Heart right ventricle (tissue), 16 donors: ENCODE data around the gene VPS35. TPM values are rescaled to one million over a fixed set of nuclear protein-coding genes. Genes with fewer than 3 reads are reported as not detected.

Experiments used
- ATAC-seq, 8 donors: fragments of 200-7000 bp; cut with Tn5 transposase; one replicate each; pipeline ENCODE4 v1.9.1; 2020; ENCODE audit warnings: mild to moderate bottlenecking in 8 of 8, moderate library complexity in 8 of 8, moderate number of reproducible peaks in 1 of 8
- DNase-seq, 2 donors: peaks; one replicate each; pipeline ENCODE4 v3.0.0-alpha.2; 2020
- H3K27ac ChIP-seq, 10 donors: fragments of 200-600 bp; sonication (generic) in 2 of 10; one replicate each; pipeline versions ENCODE4 v1.5.0 to v1.8.0; 2020 to 2022; ENCODE audit warnings: mild to moderate bottlenecking in 3 of 10
- H3K27me3 ChIP-seq, 7 donors: fragments of 200-600 bp; one replicate each; pipeline ENCODE4 v1.8.0; 2021 to 2022; ENCODE audit warnings: mild to moderate bottlenecking in 2 of 7
- H3K36me3 ChIP-seq, 9 donors: fragments of 200-600 bp; sonication (generic) in 1 of 9; one replicate each; pipeline versions ENCODE4 v1.5.0 to v1.8.0; 2020 to 2022; ENCODE audit warnings: mild to moderate bottlenecking in 2 of 9
- H3K4me1 ChIP-seq, 9 donors: fragments of 200-600 bp; sonication (generic) in 1 of 9; one replicate each; pipeline versions ENCODE4 v1.5.0 to v1.8.0; 2020 to 2022; ENCODE audit warnings: mild to moderate bottlenecking in 4 of 9
- H3K4me3 ChIP-seq, 10 donors: fragments of 200-600 bp; sonication (generic) in 2 of 10; one replicate each; pipeline versions ENCODE4 v1.5.0 to v1.8.0; 2020 to 2022; ENCODE audit warnings: mild to moderate bottlenecking in 7 of 10, moderate library complexity in 2 of 10
- H3K9me3 ChIP-seq, 11 donors: fragments of 200-600 bp in 10 of 11; sonication (generic) in 2 of 11; one replicate each; pipeline versions ENCODE4 v1.5.0 to v1.8.0; 2013 to 2022; ENCODE audit warnings: mild to moderate bottlenecking in 2 of 11, control low read depth in 1 of 11, moderate library complexity in 1 of 11
- WGBS, 2 donors: extraction: QIAGEN DNeasy Blood & Tissue Kit; methylation state at CpG; one replicate each; pipeline ENCODE4 v1.1.7; 2013; ENCODE audit warnings: inconsistent platforms in 1 of 2; 5-methylcytosine and 5-hydroxymethylcytosine counted together
- intact Hi-C, 10 donors: fragments of 100-400 bp; cut with DNase I; formaldehyde crosslinking; loops; one replicate each; pipeline versions ENCODE4 v1.11.1 to v1.14.2; 2022
- polyA plus RNA-seq, 2 donors: library from polyadenylated mRNA; stranded (reverse); fragments of 200-250 nt; gene quantifications; one replicate each; pipeline ENCODE4 v1.2.3, GENCODE V29; 2013
- total RNA-seq, 10 donors: library from RNA; stranded (reverse); fragmentation: NEBNext Ultra II Directional in 3 of 10; extraction: Animal tissue kit (Norgen Biotek cat#: 25700) in 3 of 10; gene quantifications; one replicate each; pipeline versions ENCODE4 v1.2.1 to v1.2.4, GENCODE V29; 2021 to 2023
- TF ChIP-seq, protein P1 (sequence below), 9 donors: fragments of 200-600 bp; sonication (generic) in 2 of 9; IDR thresholded peaks; one replicate each; pipeline versions ENCODE4 v1.5.0 to v1.8.0; 2021 to 2022; ENCODE audit warnings: antibody characterized with exemption in 9 of 9, mild to moderate bottlenecking in 5 of 9, moderate library complexity in 1 of 9
- donor health status: Arrhythmogenic right ventricular cardiomyopathy.
- donor health status: ischemic (EF 13 %, LVEDD 7.1; RV severe dilation, severe dysfunction).
- donor health status: healthy with polysubstance abuse.
- donor health status: DM: no; HTN: yes; CAD: no.
- donor health status: DM: no; HTN: no; CAD: no.
- donor health status: ischemic (EF 25% LVEDD 6.9; RV normal size, moderate dysfunction).
- donor health status: ischemic (EF 25% LVEDD 5.7; RV mildly dilated, moderate dysfunction).
- donor health status: healthy.
- donor health status: DM: yes; HTN: yes; CAD: no.
- donor health status: Ischemic cardiomyopathy.
- donor health status: ischemic (EF 35%, LVEDD 5.7; RV mildly dilated, moderate dysfunction).
- donor health status: nonischemic (EF 11% LVEDD 7.7; RV severe dilation, severe dysfunction).
- donor health status: DM: yes; HTN: yes; CAD: no.
- donor health status: PGD.
- donor health status: ischemic (EF 29% LVEDD 5.4; RV normal size, mild dysfunction).
- donor health status: nonischemic (EF 23%, LVEDD 6.1; RV moderate dilation, normal function).

VPS35 gene
- total and polyA plus RNA-seq, 12 donors = 12.7 to 106 (median 89.6) TPM

DNA sequence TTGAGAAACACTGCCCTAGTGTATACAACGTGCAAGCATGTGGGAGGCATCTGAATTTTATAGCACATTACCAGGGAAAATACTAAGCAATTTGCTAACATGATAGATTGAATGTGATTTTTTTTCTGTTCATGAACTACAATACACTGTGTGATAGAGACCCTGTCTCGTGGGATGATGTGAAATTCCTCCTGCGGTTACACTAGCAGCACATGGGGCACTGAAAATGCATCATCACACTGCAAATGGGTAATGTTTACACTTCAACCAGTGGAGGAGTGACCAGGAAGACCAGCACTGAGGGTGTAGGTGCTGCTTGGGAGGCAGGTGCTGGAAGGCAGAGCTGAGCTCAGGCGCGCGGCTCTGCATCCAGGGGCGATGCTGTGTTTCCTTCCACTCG, 29.2 kb upstream of the VPS35 start:
- H3K27me3 ChIP-seq = no peaks in the 10 kb centered on the region
- DNase-seq (no peak), ATAC-seq (no peak)
- no peaks in the 10 kb centered on the region for H3K9me3 ChIP-seq
- no peak overlapping the region for H3K27ac ChIP-seq
- intact Hi-C loops = no loop called here
- TF ChIP-seq, protein P1, sequence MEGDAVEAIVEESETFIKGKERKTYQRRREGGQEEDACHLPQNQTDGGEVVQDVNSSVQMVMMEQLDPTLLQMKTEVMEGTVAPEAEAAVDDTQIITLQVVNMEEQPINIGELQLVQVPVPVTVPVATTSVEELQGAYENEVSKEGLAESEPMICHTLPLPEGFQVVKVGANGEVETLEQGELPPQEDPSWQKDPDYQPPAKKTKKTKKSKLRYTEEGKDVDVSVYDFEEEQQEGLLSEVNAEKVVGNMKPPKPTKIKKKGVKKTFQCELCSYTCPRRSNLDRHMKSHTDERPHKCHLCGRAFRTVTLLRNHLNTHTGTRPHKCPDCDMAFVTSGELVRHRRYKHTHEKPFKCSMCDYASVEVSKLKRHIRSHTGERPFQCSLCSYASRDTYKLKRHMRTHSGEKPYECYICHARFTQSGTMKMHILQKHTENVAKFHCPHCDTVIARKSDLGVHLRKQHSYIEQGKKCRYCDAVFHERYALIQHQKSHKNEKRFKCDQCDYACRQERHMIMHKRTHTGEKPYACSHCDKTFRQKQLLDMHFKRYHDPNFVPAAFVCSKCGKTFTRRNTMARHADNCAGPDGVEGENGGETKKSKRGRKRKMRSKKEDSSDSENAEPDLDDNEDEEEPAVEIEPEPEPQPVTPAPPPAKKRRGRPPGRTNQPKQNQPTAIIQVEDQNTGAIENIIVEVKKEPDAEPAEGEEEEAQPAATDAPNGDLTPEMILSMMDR (IDR thresholded peaks at IDR 0.05) = no peak
- no peak overlapping the region for H3K4me3 ChIP-seq
- peaks cover 0 to 51% (median 2%) of the 10 kb centered on the region in 9 donors for H3K36me3 ChIP-seq
- H3K4me1 ChIP-seq = peaks cover 7 to 37% (median 19%) of the 10 kb centered on the region in 9 donors
- 80 to 83% methylated on average over 8 of the region's 8 CpGs for WGBS, 2 donors

DNA sequence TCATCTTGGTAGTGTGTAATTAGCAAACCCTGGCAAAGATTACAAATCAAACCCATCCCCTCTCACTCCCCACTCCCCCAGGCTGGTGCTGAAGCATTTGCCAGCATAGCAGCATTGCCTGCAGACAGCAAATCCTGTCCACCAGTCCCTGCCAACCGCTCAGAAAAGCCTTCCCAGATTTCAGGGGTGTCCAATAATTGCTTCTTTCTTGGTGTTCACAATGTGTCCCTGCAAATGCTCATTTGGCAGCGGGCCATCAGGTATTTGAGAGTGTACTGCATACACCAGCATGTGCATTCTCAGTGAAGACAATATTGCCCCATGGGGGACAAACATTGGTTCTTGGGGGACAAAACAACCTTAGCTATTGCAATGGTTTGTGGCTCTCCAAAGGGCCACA, 28.7 kb upstream of the VPS35 start:
- Histone ChIP-seq H3K36me3 (peaks cover 0 to 46% (median 0%) of the 10 kb centered on the region in 9 donors), H3K4me3 (no peak overlapping the region), H3K4me1 (peaks cover 8 to 41% (median 22%) of the 10 kb centered on the region in 9 donors), H3K9me3 (no peaks in the 10 kb centered on the region), H3K27me3 (no peaks in the 10 kb centered on the region), H3K27ac (peak overlapping the region in 2 of 10 donors; percentile 46 to 75)
- WGBS, 2 donors = 73 to 76% methylated on average over 2 of the region's 2 CpGs
- DNase-seq (no peak), ATAC-seq (no peak)
- intact Hi-C loops = no loop called here
- TF ChIP-seq, protein P1 (IDR thresholded peaks at IDR 0.05) = no peak

DNA sequence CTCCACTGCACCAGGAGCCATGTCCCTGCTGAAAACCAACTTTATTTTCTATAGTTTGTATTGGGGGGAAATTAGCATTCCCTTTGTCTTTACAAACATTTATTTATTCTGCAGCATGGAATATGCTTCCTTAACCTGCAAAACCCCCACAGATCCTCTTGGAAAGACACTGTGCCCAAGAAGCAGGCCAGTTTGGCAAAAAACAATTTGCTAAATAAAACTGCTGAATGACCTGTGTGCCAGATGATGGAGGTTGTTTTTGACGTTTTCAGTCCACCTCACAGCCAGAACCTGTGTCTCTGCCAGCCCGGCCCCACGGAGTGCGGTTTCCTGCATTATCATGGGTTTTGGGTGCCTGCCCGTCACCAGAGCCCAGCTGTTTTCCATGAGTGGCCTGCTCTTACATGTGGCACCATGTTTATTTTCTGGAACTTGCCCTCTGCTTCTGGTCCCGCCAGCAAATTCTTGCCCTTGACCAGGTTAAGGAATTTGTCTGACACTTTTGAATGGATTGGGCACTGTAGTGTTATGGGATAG, 26.9 kb upstream of the VPS35 start:
- ATAC-seq = peak; percentile 32 to 81 (median 78)
- Histone ChIP-seq H3K4me1 (peaks cover 10 to 60% (median 32%) of the 10 kb centered on the region in 9 donors), H3K27me3 (no peaks in the 10 kb centered on the region), H3K36me3 (peaks cover 0 to 30% (median 0%) of the 10 kb centered on the region in 9 donors), H3K4me3 (no peak overlapping the region), H3K9me3 (no peaks in the 10 kb centered on the region), H3K27ac (peak overlapping the region in 9 of 10 donors; percentile 42 to 80 (median 67))
- intact Hi-C loops = no loop called here
- WGBS, 2 donors = 28 to 47% methylated on average over 6 of the region's 6 CpGs
- peak; percentile 74 to 78 for DNase-seq
- TF ChIP-seq, protein P1 (IDR thresholded peaks at IDR 0.05) = no peak

DNA sequence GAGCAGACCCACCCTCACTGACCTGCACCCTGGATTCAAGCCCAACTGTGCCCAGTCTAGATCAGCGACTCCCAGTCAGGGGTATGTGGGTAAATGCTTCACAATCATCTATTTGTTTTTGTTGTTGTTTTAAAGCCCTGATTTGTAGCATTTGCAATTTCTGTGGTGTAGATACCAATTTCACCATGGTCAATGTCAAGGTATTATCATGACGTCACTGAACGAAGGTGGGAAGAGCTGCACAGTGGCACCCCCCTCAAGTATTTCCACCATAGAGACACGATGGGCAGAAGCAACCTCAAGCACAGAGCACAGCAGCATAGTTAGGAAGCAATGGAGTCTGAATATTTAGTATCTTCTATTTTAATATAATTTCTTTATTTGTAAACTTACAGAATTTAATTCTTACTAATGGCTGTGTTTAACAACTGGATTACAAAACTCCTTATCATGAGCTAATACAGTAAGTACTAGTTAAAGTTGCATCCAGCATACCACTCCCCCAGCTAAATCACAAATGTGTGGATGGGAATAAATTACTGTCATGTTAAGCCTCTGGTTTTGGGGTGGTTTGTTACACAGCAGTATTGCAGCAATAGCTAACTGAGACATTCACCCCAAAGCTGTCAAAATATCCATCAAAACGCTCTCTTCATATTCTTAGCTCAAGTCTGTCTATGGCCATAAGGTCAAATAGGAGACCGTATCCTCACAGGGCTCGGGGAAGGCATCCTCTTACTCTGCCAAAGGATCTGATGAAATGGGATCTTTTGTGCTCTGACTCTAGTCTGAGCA, 26.0 kb upstream of the VPS35 start:
- intact Hi-C loops = loop anchor here in 1 of 10 donors (5.0 kb wide), 1 partner anchor 32 kb away; the partner anchor contains the start of gene MYLK3
- H3K9me3 ChIP-seq = no peaks in the 10 kb centered on the region
- peak overlapping the region in 8 of 10 donors; percentile 42 to 80 (median 68) for H3K27ac ChIP-seq
- WGBS, 2 donors = 72 to 73% methylated on average over 7 of the region's 7 CpGs
- peaks cover 0 to 28% (median 0%) of the 10 kb centered on the region in 9 donors for H3K36me3 ChIP-seq
- DNase-seq (no peak), ATAC-seq (no peak)
- peaks cover 13 to 68% (median 41%) of the 10 kb centered on the region in 9 donors for H3K4me1 ChIP-seq
- no peak overlapping the region for H3K4me3 ChIP-seq
- TF ChIP-seq, protein P1 (IDR thresholded peaks at IDR 0.05) = no peak
- no peaks in the 10 kb centered on the region for H3K27me3 ChIP-seq
